Midbrain (tissue), 1 donor: ENCODE data around the gene MYO1E.

Experiments
- DNase-seq: peaks from one replicate; lab custom pipeline; 2025; lab: John Stamatoyannopoulos, UW

Gene MYO1E

DNA sequence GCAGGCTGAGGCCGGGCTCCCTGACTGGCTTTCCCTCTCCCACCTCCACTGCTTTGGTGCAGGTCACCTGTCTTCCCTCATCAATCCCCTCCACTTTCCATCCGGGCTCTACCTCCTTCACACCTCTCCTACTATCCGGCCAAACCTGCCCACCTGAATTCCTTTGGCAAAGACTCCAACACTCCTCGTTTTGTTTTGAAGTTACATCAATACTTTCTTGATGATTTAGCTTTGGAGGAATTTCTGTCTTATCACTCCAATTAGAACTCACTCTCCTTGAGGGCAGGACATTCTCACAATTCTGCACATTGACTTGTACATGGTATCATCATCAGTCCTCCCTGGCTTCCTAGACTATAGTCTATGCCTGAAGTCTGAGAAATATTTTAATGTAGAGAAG, 145.7 kb downstream of the MYO1E start:
- no peak for DNase-seq

DNA sequence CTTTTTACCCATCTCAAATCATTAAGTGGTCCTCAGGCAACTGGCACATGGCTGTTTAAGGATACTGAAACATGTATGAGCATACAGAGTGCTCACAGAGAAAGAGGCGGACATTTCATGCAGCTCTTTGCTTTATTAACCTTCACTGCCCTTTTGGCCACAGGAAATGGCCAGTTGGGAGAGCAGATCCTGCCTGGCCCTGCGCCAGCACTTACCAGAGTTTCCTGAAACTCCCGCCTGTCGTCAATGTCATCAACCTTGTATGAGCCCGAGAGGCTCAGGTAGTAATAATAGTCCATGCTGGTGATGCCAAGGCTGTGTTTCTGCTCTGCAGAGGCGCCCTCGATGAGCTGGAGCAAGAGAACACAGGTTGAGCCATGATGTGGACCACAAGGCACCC, 148.2 kb downstream of the MYO1E start:
- no peak for DNase-seq

DNA sequence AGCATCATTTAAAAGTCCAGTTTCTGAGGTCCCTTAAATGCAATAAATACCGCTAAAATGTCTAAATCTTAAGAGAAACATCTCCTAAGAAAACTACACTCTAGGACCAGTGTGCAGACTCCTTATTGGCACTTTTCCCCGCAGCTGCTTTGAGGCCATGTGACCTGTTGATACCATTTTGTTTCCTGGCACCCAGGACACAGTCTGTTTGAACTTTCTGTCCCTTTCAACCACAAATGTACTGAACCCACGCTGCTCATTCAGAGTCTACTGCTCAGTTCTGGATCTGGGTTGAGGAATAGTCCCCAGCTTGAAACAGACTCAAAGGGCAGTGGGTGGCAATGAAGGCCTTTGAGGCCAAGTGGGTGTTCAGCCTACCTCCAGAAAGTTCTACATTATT, 148.9 kb downstream of the MYO1E start:
- DNase-seq = peak; percentile 22

DNA sequence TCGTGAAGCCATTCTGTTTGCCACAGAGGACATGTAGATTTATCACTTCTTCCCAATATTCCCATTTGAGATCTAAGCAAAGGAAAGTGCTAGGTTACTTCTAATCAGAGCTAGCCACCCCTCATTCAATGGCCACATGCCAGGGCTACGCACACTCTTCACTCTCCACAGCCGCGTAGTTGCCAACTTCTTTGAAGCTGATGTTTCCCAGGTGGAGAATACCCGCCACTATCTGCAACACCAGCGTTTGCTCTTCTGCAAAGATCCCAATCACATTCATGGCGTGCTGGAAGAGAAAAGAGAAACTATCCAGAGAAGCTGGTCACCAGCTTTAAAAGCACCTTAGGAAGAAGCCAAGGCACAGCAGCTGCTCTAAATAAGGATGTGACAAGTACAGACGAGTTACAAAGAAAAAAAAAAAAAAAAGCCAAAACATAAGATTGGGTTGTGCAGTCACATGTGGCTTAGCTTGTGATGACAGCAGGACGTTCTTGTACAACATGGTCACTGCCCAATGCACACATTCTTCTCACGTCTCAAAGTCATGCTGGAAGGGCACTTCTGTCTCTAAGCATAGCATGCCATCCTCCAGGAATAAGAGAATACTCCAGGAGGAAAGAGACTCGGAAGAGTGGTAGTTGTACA, 149.6 kb downstream of the MYO1E start:
- no peak for DNase-seq

DNA sequence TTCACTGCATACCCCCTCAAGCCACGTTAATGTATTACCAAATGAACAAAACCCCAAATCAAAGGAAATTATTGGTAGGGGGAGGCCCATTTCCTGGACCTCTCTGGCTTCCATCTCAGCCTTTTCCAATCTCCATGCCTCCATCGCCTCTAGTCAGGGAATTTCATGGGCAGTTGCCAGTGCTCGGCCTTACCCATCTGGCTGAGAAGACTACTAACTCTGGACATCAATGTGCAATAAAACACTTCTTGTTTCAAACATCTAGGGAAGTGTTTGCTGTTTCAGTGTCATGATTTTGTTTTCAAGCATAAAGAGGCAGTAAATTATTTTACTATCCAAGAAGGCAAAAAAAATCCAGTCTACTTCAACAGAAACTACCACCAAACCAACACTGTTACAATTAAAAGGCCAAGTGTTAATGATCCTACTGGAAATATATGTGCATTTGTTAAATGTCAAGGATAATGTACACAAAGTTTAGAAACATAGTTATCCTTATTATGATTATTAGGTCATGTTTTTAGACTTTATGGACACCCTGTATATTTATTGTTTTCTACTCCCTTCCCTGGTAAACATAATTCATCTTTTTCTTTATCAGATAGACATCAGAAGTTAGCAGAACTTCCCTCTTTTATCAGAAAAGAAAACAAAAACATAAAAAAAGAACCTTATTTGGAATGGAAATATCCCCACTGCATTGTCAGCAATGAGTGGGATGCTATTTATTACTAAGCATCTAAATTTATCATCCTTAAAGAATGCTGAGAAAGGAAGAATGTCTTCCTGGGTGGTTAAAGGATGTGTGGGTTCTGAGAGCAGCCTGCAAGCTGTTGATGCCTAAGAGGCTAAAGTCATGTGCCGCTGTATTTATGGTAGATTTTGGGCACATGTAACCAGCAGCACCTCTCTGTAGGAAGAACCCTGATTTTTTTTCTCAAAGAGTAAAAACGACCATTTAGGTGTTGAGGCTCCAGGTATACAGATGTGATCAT, 150.9 kb downstream of the MYO1E start:
- DNase-seq = no peak

DNA sequence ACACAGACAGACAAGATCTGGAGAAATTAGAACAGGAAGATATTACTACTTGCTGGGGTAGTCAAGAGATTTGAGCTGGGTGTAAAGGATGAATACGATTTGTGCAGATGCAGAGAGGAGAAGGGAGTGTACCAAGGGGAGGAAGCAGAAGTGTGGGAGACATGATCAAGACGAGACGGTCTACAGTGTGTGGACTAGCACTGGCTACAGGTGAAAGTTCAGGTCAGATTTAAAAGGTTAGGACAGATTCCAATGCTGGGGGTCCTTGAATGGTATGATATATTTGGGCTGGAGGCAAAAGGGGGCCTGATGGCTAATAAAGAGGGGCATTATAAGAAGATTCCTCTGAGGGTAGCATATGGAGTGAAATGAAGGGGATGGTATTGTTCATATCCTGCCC, 154.0 kb downstream of the MYO1E start:
- no peak for DNase-seq

DNA sequence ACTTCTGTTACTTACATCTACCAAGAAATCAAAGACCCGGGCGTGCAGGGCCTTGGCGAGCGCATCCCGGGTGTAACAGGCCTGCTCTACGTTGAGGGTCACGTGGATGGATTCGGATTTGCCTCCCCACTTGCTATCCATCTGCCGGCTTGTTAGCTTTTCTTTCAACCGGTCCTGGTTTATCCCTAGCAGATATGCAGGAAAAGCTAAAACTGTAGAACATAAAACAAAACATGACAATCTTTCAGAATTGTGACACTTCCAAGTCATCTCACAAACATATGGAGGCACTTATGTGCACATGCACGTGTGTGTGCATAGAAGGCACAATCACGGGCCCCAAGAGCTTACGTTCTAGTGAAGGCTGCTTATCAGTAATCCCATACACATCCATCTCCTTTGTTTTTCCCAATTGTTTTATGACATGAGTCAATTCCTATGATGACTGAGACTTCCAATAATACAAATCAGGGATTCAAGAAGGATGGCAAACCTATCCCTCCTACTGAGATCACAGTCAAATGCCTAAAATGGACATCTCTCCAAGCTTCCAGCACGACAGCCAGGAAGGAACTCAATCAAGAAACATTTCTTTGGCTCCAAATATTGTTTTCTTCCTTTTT, 154.7 kb downstream of the MYO1E start:
- no peak for DNase-seq

DNA sequence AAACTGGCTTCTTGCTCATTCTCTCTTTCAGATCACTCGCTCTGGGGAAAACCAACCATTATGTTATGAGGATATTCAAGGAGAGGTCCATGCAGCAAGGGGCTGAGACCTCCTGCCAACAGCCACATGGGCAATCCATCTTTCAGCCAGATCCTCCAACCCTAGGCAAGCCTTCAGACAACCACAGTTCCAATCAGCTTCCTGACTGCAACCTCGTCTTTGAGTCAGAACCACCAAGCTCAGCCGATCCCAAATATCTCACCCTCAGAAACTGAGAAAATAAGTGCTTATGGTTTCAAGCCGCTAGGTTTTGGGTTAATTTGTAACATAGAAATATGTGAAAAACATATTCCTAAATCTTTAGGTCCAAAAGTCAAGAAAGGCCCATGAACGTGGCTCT, 155.8 kb downstream of the MYO1E start:
- DNase-seq = no peak

DNA sequence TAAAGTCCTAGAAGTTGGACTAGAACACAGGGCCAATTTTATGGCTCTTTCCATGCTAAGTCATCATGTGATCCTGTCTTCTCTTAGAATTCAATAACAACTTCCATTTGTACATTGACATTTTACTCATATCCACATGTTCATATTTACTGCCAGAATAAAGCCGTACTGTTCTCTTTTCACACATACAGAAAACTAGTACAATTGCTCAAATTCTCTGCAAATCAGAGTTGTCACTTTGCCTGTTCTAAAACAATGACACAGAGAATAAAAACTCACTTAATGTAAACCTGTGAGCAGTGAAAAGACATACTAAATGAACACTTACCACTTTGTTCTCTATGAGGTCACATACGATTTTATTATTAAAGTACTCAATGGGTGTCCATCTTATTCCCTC, 162.5 kb downstream of the MYO1E start:
- no peak for DNase-seq

DNA sequence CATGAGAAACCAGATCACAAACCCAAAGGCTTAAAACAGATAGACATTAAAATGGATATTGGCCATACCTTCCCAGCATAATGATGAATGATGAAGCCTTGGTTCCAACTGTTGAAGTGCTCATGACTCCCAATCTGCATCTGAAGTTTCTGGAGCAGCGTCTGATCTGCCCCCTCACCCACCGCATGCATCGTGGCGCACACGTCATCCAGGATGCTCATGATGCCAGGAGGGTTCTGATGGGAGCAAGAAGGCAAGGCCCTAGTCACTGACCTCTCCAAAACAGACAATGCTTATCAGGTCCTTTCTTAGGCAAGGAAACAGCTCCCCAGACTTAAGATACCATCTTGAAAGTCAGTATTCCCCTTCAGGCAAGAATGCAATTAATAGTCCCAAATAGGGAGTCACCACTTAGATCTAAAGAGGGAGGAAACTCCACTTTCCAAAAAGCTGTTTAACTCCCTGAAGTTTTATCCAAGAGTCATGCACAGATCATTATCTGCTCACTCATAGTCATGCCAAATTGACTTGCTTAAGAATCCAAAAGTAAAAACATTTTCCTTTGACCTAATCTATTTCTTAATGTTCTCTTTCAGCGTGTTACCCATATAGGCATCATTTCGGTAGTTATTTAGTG, 163.9 kb downstream of the MYO1E start:
- no peak for DNase-seq

DNA sequence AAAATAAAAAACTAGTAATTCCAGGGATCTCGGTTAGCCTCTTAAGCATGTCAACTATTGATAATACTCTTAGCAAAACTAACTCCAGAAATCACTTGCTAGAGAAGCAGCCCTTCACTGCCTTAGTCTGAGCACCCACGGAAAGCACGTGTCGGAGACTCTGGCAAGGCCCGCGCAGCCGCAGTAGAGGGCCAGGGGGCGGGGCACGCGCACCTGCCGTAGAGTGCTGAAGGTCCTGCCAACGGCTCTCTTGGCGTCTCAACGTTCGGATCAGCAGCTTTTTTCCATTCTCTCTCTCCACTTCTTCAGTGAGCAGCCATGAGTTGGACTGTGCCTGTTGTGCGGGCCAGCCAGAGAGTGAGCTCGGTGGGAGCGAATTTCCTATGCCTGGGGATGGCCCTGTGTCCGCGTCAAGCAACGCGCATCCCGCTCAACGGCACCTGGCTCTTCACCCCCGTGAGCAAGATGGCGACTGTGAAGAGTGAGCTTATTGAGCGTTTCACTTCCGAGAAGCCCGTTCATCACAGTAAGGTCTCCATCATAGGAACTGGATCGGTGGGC, 166.0 kb downstream of the MYO1E start, which contains the start of gene LDHAL6B:
Gene LDHAL6B, plus strand, starts transcription at position 221 of the 561 bp plus-strand sequence. Its CDS starts 98 bp downstream, at position 319.
- DNase-seq = no peak

DNA sequence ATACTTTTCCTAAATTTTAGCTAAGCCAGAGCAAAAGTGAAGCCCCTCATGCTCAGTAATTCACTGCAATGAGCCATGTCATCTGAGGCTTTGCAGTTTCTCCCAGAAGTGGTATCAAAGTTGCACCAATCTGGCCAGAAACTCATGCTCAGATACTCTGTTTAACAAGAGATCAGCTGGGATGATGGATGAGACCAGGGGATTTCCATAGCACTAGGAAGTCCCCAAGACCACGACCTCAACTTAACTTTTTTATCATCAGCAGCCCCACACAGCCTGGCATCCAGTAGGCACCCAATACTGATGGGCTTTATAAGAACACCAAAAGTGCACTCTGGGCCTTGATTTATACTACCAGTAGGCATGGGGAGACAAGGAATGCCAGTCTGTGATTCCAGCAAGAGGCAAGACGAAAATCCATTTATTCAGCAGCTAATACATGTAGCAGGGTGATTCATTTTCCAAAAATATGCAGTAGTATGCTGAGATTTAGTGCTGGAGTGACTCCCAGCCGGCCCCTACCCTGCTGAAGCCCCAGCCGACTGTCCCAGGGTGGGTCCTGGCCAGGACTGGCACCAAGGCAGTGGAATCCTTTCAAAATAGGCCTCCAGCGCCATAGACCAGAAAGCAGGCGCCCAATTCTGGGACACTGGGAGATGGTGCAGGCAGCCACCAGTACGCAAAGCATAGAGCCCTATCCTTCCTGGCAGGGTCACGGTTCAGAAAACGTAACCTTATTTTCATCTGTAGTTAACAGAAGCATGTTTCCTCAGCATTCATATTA, 166.6 kb downstream of the MYO1E start:
- no peak for DNase-seq

DNA sequence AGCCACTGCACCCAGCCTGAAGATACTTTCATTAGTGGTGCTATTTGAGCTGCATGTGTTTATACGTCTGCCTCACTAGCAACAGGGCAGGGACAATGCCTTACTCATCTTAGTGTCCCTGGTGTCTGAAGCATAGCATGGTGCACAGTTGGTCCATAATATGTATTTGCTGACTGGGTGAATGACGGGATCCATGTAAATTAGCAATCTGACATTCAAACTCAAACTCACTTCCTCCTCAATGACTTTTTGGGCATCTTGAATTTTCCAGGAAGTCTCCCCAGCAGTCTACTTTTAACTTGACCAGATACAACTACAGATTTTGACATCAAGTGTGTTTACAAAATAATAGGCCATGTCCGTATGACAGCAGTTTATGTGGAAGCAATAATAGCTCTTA, 169.0 kb downstream of the MYO1E start:
- DNase-seq = no peak

DNA sequence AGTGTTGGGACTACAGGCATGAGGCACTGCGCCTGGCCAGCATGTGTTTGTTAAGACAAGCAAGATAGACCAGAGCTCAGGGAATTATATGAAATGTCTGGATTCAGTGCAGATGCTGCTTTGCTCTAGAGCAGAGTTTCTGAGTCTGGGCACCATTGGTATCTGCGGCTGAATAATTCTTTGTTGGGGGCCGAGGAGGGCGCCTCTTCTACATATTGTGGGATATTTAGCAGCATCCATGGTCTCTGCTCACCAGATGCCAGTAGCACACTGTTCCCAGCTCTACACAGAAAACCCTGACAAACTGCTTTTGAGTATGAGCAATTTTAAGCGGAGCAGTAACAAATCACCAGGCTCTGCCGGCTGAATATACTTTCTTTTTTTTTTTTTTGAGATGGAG, 169.7 kb downstream of the MYO1E start:
- peak; percentile 40 for DNase-seq

DNA sequence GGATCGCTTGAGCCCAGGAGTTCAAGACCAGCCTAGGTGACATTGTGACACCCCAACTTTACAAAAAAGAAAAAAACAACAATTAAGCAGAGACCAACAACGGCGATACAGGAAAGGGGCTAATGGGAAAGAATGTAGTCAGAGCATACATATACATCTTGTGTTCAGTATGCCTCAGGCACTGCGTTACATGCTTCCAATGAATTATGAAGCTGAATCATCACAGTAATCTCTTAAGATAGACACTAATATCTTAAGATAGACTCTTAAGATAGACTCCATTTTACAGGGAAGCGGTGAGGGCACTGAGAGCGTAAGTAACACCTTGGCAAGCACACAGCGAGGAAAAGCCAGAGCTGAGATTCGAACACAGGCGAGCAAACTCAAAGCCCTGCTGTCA, 172.1 kb downstream of the MYO1E start:
- no peak for DNase-seq

DNA sequence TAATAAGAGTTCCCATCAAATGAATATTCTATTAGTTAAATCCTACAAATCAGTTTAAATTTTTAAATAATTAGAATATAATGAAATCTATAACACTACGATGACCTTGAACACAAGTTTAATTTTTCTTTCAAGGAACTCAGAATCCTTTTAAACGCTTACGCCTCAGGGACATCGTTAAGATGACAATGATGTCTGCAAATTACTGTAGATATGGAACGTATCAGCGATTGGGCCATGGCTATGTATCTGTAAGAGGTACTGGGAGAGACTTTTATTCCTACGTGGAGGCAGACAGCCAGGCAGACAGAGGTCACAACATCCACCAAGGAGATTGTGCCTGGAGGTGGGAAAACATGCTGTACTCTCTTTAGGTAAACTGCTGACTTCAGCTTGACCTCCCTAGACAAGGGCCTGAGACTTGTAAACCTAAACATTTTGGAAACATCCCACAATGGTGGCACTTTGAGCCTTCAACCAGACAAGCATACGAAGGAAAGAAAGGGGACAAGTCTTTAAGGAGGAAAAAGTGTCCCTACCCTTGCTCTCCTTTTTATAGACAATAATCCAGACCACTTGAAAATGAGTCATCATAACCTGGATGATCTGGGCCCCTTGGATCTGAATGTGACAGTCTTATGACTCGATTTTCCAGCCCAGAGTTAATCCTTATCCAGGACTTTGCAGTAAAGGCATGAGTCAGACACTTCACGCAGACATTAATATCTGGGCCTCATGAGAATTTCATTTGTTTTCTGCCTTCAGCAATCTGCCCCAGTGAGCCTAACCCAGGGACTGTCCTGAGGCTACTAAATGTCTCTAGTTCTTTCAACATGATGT, 172.8 kb downstream of the MYO1E start:
- DNase-seq = no peak

DNA sequence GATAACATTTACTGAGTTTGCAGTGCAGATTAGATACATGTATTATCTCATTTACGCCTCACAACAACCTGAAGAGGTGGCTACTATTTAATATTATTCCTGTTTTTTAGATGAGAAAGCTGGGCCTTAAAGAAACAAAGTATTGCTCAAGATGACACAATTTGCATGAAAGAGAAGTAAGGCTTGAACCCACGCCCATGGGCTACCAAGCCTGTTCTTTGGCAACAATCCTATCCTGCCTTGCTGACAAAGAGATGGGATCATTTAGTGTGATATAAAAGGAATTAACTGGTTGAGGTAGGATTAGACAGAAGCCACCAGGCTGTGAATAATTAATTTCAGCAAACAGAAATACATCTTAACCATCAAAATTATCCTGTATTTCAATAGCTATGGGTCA, 175.2 kb downstream of the MYO1E start:
- DNase-seq = no peak

DNA sequence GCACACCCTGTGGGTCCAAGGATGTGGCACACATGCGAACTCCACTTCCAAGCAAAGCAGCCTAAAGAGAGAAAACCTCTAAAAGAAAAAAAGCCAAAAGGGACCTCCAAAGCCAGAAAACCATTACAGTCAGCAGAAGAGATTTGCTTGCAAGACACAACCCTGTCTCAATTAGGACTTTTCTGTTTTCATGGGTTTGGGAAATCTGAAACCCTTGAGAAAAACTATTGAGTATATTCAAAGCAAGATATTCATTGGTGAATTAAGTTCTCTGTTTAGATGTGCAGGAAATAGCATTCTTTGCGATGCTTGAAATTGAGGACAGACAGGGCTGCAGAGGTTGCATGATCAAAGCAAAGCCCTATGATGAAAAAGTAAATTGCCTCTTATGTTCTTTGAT, 176.3 kb downstream of the MYO1E start:
- DNase-seq = no peak

DNA sequence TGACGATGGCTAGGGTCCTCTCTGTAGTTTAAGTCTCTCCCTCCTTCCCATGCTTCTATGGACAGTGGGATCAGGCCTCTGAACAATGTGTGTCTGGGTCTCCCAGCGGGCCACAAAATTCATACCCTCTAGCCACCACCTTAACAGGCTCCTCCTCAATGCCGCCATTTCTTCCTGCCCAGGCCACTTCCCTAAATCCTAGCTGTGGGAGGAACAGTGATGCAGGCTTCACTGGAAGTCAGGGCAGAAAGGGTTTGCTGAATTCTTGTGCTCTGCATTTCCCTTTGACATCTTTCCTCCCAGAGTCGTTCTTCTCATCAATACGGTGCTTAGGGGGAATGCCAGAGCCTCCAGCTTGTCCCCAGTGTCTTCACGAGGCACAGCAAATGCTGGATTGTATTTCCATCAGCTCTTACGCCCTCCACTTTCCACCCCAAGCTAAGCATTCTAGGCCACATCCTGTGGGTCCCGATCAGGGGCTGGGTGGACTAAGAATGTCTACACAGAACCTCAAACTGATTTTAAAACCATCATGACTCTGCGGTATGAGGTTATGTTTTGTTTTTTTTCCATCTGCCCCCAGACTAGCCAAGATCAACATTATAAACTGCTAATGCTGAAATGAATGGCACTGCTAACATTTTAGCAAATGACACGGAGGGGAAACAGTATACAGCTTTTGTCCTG, 177.9 kb downstream of the MYO1E start:
- DNase-seq = no peak

DNA sequence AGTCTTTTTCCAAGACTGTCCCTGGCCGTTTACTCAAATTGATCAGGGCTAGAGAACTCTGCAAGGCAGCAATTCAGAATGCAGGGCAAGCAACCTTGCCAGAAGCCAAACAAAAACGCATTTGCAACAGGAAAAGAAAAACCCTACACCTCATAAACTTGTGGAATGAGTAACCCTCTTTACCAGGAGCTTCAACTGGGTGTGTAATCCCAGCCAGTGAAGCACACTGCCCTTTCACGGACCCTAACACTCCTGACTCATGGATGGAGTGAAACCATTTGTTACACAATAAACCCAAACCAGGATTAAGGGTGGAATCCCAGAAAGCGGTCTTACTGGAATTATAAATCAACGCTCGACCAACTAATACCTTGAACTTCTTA, 180.8 kb downstream of the MYO1E start:
- DNase-seq = no peak
